SK-N-SH treated with all-trans-retinoic acid at 6 μM for 48 hours (cell line): Measurements from ENCODE around the gene IQUB.

Experiments used
- ARNTL ChIP-seq: fragments of 450-650 bp; formaldehyde crosslinking; IDR thresholded peaks from 2 replicates; pipeline ENCODE4 v1.5.0; 2020; ENCODE audit warnings: low read depth, mild to moderate bottlenecking, moderate library complexity, borderline replicate concordance
- CREB5 ChIP-seq: fragments of 250-450 bp; sonication (Bioruptor Pico); IDR thresholded peaks from 2 replicates; pipeline ENCODE4 v1.5.1; 2020; ENCODE audit warnings: low read depth, mild to moderate bottlenecking, moderate library complexity
- CSDC2 ChIP-seq: fragments of 250-450 bp; sonication (Bioruptor Pico); IDR thresholded peaks from 2 replicates; pipeline ENCODE4 v1.5.0; 2020; ENCODE audit warnings: mild to moderate bottlenecking, moderate library complexity
- CSRNP3 ChIP-seq: fragments of 250-450 bp; sonication (Bioruptor Pico); IDR thresholded peaks from 2 replicates; pipeline ENCODE4 v1.5.1; 2021; ENCODE audit warnings: mild to moderate bottlenecking, moderate library complexity
- ESRRG ChIP-seq: fragments of 250-450 bp; sonication (Bioruptor Pico); IDR thresholded peaks from 2 replicates; pipeline ENCODE4 v1.6.1; 2021; ENCODE audit warnings: mild to moderate bottlenecking
- GLIS3 ChIP-seq: fragments of 250-450 bp; sonication (Bioruptor Pico); IDR thresholded peaks from 2 replicates; pipeline ENCODE4 v1.5.0; 2020; ENCODE audit warnings: mild to moderate bottlenecking, moderate library complexity
- ISL1 ChIP-seq: fragments of 250-450 bp; sonication (Bioruptor Pico); IDR thresholded peaks from 2 replicates; pipeline ENCODE4 v2.1.2; 2022; ENCODE audit warnings: mild to moderate bottlenecking, moderate library complexity
- PATZ1 ChIP-seq: fragments of 250-450 bp; sonication (Bioruptor Pico); IDR thresholded peaks from 2 replicates; pipeline ENCODE4 v1.8.0; 2020; ENCODE audit warnings: mild to moderate bottlenecking, moderate library complexity, borderline replicate concordance
- RARB ChIP-seq: fragments of 250-450 bp; sonication (Bioruptor Pico); IDR thresholded peaks from 2 replicates; pipeline ENCODE4 v1.8.0; 2021; ENCODE audit warnings: mild to moderate bottlenecking, moderate library complexity
- TCF4 ChIP-seq: fragments of 250-450 bp; sonication (Bioruptor Pico); IDR thresholded peaks from 2 replicates; pipeline ENCODE4 v1.8.0; 2021; ENCODE audit warnings: mild to moderate bottlenecking, moderate library complexity, borderline replicate concordance
- TOX ChIP-seq: fragments of 250-450 bp; sonication (Bioruptor Pico); IDR thresholded peaks from 2 replicates; pipeline ENCODE4 v1.8.0; 2021; ENCODE audit warnings: mild to moderate bottlenecking, moderate library complexity, borderline replicate concordance
- ZC3H10 ChIP-seq: fragments of 250-450 bp; sonication (Bioruptor Pico); IDR thresholded peaks from 2 replicates; pipeline ENCODE4 v1.5.1; 2021; ENCODE audit warnings: mild to moderate bottlenecking, moderate library complexity
- ZFP30 ChIP-seq: fragments of 450-650 bp; formaldehyde crosslinking; IDR thresholded peaks from 2 replicates; pipeline ENCODE4 v1.5.0; 2022; ENCODE audit warnings: mild to moderate bottlenecking, moderate library complexity
- ZNF70 ChIP-seq: fragments of 450-650 bp; formaldehyde crosslinking; IDR thresholded peaks from 2 replicates; pipeline ENCODE4 v1.5.0; 2020; ENCODE audit warnings: mild to moderate bottlenecking, moderate library complexity

- TF ChIP-seq ESRRG (CRISPR knock-in tag) (no peak), CSDC2 (CRISPR knock-in tag) (no peak), ARNTL (CRISPR knock-in tag) (no peak), PATZ1 (CRISPR knock-in tag) (no peak), GLIS3 (no peak), CSRNP3 (CRISPR knock-in tag) (no peak), ISL1 (CRISPR knock-in tag) (no peak), ZNF70 (CRISPR knock-in tag) (no peak), RARB (CRISPR knock-in tag) (no peak), ZFP30 (no peak), TOX (CRISPR knock-in tag) (no peak), ZC3H10 (CRISPR knock-in tag) (no peak), CREB5 (CRISPR knock-in tag) (no peak), TCF4 (CRISPR knock-in tag) (no peak)
These were observed 96.9 kb downstream of the IQUB start for GRCh38 chr7:123437447-123437995.
